ENCODE measurements around the gene UVRAG.

Gene UVRAG

DNA sequence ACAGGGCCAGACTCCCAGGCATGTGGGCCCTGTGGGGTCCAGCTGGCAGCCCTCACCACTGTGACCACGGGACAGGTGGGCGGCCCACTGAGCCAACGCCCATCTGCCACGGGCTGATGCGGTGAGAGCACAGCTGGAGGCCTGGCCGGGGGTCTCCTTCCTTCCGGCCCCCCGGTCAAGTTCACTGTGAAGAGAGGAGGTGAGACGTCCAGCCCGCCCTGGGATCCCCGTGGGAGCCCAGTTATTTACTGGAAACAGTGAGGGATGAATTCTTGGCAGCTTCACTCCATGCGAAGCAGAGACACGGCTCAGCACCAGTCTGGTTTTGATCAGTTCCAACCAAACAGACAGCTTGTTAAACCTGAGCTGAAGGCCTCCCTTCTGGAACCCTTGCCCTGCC lies 352.6 kb downstream of the UVRAG start:
- no peak for DNase-seq (ENCODE audit: low spot score)

DNA sequence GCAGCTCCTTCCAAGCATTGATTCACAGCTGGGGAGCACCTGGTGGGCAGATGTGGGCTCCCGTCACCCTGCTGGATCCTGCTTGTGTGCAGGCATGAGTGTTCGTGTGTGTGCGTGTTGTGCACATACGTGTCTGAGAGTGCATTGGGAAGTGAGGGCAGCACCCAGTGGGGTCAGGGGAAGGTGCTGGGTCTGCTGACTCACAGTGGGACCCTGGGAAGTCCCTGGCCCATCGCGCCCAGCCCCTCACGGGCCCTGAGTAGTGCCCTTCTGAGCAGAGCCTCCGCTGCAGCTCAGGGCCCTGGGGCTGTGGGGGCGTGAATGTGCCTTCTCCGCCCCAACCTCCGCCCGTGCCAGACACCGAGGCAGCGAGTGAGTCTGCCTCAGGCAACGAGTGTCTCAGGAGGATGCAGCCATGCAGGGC lies 354.5 kb downstream of the UVRAG start:
- DNase-seq (ENCODE audit: low spot score): no peak

DNA sequence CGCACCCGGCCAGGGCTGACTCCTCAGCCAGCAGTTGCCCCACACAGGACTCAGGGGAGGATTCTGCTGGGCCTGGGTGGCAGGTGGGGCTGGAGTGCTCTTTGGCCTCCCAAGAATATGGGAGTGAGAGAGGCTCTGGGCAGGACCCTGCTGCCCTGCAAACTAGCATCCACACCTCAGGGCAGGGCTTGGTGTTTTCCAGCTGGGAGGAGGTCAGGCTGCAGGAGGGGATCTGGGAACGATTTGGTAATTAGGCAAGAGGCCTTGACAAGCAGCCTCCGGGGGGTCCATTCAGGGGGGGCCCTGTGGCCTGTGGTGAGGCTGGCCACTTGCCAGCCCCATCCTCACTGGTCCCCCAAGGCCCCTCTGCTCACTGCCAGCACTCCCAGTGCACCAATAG lies 355.5 kb downstream of the UVRAG start:
- no peak for DNase-seq (ENCODE audit: low spot score)

DNA sequence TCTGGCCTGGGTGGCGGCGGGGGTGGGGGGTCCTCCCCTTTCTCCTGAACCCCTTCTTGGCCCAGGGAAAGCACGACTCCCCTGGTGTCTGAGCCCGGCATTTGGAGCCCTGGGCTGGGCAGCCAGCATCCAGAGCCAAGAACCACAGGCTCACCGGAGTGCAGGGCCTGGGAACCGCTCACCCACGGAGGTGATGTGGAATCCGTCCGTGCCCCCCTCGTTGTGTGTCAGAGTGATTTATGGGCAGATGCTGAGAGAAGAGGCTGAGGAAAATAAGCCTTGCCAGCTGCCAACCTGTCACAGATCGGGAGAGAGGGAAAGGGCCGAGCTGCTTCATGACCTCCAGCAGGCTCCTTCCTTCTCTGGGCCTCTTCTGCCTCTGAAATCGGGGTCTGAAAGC lies 357.6 kb downstream of the UVRAG start:
- no peak for DNase-seq (ENCODE audit: low spot score)

DNA sequence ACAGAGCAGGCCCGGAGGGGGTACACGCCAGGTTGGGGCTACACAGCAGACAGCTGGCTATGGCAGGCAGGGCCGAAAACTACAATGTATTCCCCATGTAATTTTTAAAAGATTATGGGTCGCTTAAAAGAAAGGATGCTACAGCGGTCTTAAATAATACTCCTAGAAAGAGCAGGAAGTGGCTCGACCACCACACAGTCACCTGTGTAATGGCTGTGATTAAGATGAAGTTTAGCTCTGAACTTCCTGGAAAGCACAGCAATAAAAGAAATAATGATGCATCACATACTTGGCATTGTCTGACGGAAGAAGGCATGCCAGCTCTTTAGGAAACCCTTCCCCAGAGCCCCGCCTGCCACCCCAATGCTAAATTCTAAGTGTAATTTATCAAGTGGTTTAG lies 358.7 kb downstream of the UVRAG start:
- DNase-seq (ENCODE audit: low spot score): no peak

DNA sequence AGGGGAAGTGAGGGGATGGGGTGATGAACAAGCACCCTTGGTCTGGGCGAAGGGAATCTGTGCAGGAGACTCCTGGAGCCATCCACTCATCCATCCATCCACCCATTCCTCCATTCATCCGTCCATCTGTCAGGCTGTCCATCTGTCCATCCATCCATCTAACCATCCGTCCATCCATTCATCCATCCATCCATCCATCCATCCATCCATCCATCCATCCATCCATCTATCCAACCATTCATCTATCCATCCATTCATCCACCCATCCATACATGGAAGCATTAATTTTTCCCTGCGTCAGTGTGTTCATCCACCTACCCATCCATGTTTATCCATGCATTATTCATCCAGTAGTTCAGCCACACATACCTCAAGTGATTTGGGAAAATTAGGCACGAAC lies 359.3 kb downstream of the UVRAG start:
- DNase-seq (ENCODE audit: low spot score): no peak

DNA sequence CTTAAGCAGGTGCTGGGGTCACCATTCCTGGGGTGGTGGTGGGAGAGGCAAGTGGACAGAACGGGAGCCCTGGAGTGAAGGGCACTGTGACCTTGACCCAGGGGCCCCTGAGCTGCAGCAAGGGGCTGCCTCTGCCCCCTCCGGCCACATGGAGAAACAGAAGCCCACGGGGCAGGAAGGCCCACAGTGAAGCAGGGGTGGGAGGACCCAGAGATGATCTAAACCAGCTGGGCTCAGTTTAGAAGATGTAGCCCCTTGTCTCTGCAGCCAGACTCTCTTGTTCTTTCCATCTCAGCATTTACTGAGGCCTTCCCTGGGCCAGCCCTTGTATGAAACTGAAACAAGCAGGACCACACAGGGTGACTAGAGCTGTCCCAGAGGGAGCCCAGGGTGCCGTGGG lies 360.8 kb downstream of the UVRAG start:
- no peak for DNase-seq (ENCODE audit: low spot score)

DNA sequence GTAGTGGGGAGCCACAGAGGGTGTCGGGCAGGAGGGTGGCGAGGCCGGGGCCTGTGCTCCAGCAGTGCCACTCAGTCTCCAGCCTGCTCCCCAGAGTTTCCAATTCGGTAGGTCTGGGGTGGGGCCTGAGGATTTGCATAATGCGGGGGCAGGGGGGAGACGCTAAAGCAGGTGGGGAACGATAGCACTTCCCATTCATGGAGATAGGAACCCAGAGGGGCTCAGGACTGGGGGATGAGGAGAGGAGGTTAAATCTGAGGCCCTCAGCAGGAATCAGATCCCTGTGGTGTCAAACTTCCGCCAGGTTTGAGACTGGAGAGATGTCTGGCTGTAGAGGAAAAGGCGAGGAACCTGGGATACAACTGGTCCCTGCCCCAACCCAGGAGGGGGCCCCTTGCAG lies 361.5 kb downstream of the UVRAG start:
- DNase-seq (ENCODE audit: low spot score): no peak

DNA sequence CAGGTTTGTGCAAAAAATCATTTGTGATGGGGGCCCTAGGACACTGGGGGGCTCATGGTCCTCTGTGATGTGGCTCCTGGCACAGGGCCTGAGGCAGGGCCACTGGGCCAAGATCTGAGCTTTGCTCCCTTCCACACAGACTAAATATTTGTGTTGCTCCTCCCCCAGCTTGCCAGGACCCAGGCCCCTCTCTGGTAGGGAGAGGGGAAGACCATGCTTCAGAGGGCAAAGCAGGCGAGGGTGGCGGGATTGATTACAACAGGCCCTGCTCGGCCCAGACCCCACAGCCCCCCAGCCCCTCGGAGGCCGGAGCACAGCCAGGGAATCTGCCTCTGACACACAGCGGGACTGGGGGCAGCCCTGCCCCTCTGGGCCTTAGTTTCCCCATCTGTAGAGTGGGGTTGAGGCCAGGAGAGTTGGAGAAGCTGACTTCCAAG lies 362.3 kb downstream of the UVRAG start:
- no peak for DNase-seq (ENCODE audit: low spot score)

DNA sequence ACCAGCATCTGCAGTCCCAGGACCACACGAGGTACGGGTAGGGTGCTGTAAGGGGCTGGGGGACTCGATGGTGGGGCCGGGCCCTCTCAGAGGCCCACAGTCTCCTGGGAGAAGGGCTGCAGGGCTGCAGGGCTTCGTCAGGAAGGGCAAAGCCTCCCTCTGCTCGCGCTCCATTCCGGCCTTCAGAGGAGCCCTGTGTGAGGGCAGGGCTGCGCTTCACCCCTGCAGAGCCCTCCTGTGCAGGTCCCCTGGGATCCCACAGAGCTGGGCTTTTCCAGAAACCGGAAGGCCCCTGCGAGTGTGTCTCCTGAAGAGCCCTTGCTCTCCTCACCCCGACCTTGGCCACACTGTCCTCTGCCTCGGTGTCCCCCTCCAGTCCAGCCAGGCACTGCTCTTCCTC lies 364.1 kb downstream of the UVRAG start:
- no peak for DNase-seq (ENCODE audit: low spot score)

DNA sequence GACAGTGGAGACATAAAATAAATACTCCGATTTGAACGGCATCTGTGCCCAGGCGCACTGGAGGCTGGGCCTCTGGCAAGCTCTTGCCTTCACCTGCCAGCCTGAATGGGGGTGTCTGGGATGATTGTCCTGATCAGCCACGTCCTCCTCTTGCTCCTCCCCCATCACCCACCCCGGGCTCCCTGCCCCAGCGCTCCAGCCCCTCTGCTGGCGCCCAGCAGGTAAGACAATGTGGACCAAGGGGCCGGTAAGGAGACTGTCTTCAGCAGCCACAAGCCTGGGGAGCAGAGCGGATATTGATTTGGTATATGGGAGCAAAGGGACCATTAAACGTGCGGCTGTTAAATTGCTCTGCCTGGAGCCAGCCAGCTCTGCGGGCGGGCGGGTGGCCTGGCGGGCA lies 366.4 kb downstream of the UVRAG start:
- DNase-seq (ENCODE audit: low spot score): no peak

DNA sequence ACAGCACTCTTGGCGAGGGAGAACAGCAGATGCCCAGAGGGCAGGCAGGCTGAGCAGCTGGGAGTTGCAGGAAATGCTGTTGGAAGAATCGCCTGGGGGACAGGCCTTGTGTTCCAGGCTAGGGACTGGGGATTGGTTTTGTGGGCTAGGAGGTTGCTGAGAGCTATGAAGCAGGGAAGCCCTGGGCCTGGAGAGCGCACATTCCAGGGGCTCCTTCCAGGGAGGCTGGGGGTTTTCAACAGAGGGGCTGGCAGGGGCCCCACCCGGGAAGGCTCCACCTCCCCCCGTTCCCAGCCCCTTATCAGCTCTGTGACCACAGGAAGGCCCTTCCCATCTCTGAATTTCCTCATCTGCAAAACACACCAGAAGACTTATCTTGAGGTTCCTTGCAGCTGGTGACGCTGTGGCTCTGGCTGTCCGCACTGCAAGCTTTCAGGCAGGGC lies 369.6 kb downstream of the UVRAG start:
- no peak for DNase-seq (ENCODE audit: low spot score)

DNA sequence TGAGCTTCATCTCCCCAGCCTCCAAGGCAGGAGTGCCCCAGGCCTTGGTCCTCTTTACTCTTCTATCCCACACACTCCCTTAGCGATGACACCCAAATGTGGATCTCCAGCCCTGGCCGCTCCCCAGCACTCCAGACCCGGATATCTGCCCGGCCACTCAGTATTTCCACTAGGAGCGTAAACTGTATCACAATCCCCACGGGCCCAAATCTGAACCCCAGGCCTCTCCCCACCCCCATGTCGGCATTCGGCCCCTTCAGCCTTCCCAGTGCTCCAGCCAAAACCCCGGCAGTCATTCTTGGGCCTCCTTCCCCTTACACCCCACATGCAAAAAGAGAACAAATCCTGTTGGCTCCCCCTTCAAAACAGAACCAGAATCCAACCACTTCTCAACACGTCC lies 370.5 kb downstream of the UVRAG start:
- no peak for DNase-seq (ENCODE audit: low spot score)

DNA sequence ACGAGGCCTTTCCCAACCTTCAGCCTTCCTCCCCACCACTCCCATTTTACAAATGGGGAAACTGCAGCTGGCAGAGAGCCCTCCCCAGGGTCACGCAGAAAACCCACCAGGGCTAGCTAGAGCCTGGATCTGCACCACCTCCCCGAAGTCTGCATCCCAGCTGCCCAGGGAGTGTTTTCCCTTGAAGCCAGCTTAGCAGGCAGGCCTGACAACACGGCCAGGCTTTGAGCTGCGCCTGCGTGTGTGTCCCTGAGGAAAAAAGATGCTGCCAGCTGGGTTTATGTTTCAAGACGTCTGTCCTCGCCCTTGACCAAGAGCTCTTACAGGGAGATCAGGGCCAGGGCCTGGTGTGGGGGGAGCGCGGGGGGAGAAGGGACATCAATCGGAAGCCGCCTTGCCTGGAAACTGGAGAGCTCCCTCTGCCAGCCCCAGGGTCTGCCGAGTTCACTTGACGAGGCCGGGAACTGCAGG lies 371.0 kb downstream of the UVRAG start:
- no peak for DNase-seq (ENCODE audit: low spot score)

DNA sequence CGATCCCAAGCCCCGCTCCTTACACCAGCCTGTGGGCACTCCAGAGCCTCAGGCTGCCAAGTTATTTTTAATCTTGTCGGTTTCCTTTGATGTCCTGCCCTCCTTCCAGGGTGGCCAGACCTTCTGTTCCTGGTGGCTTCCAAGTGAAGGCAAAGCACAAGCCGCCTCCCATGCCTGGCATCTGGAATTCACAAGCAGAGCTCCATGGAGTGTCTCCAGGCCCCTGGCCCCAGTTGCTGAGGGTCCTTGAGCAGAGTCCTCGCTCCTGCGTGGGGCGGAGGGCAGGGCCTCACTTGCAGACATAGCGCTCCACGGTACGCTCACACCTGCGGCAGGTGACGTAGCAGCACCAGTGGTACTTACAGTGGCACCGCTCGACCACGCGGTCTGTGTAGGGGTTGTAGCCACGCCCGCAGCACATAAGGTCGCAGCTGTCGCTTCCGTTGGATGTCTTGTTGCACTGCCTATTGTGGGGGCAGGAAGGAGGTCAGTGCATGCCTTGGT lies 371.8 kb downstream of the UVRAG start:
- no peak for DNase-seq (ENCODE audit: low spot score)

DNA sequence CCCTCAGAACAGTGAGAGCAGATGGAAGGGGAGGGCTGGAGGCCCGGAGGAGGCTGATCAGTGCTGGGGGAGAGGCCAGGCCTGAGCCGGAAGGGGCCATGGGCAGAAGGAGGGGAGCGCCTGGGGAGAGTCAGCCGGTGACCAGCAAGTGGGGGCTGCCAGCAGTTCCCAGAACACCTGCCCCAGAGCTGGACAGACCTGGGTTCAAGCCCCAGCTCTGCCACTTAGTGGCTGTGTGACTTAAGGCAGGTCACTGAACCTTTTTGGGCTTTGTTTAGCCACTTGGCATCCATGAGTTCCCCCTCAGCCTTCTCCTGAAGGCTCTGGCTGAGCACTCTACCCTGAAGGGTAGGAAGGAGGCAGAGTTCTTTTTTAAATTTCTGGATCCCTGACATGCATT lies 373.9 kb downstream of the UVRAG start:
- DNase-seq (ENCODE audit: low spot score): no peak

DNA sequence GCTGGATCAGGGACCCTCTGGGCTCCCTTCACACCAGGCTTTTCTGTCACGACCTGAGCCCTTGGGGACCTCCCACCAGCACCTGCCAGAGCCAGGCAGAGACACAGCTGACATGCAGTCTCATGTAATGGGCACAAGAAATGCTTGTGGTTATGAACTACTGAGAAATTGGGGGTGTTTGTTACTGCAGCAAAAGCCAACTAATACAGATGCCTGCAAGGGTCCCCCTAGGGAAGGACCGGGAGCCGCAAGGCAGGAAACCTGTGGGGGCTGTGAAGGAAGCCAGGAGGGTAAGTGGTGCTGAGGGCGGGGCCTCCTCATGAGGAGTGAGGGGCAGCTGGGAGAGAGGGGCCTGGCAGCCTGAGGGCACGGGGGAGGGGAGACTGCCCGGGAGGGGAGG lies 374.7 kb downstream of the UVRAG start:
- DNase-seq (ENCODE audit: low spot score): no peak

DNA sequence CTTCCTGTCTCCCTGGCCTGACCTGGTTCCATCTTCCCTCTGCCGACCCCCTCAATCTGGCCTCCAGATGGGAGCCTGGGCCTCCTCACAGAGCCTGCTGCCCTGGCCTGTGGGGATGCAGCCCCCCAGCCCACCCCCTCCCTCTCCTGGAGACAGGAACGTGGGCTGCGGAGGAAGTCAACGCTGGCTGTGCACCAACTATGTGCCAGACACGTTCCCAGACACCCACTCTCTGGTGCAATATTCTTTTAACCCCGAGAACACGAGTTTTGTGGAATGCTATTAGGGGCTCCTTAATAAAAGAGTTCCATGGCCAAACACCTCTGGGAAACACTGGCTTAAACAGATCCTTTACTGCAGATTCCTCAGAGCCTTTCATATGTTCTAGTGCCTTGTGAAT lies 375.4 kb downstream of the UVRAG start:
- DNase-seq (ENCODE audit: low spot score): no peak

Data from CD4-positive, alpha-beta T cell treated with Interleukin-6 at 100 ng/mL for 8 hours (primary cell).